ENCODE data around the gene PTPRU.
A peak's percentile ranks its signal among the peaks of the same experiment; 100 is the strongest.
"Not testable (repeated sequence)": the region's sequence is repeated elsewhere in the genome, so short reads cannot be mapped to it uniquely, and the experiment has no call there.

The PTPRU gene

DNA sequence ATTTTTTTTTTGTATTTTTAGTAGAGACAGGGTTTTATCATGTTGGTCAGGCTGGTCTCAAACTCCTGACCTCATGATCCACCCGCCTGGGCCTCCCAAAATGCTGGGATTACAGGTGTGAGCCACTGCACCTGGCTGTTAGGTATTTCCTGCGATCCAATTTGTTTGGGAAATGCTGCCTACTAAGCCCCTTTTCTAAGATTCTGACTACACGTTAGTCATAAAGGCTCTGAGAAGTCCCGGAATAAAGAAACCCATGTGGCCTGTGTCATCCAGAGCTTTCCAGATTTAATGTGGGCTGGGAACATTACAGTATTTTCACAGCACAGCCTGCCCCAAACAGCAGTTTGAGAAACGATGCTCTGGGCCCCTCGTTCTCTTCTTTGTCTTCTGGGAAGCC is 14.1 kb upstream of the PTPRU start:
- not testable (repeated sequence) for DNase-seq (ENCODE audit: low read depth, low spot score)

DNA sequence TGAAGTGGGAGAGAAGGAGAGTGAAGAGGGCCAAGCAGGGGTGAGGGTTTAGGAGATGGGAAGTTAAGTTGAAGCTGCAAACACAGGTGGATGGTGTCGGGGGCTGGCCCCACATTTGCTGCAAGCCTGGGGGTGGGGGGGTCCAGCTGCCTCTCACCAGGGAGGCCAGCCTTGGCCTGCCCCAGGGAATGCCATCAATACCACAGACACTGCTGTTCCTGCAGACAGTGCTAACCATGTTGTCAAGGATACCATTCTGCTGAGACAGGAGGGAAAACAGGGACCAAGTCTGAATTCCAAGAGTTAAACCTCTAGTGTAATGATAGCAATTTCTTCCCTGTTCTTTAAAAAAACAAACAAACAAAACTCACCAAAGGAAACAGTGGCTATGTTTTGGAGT is 13.6 kb upstream of the PTPRU start:
- no peak for DNase-seq (ENCODE audit: low read depth, low spot score)

DNA sequence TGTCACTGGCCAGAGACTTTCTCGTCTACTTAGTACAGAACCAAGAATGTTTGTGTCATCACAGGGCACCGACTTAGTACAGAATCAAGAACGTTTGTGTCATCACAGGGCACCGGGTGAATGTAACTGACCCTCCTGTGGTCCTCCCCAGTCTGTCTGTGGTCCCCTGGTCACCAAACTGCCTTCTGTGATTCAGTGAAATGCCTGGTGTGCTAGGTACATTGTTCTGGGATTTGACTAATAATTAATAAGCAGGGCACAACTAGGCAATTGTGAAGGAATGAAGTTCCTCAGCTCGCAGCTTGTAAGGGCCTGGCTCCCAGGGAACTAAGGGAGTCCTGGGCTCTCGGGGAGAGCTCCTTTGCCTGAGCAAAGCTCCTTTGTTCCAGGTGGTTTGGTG is 12.8 kb upstream of the PTPRU start:
- DNase-seq (ENCODE audit: low read depth, low spot score), result no peak

DNA sequence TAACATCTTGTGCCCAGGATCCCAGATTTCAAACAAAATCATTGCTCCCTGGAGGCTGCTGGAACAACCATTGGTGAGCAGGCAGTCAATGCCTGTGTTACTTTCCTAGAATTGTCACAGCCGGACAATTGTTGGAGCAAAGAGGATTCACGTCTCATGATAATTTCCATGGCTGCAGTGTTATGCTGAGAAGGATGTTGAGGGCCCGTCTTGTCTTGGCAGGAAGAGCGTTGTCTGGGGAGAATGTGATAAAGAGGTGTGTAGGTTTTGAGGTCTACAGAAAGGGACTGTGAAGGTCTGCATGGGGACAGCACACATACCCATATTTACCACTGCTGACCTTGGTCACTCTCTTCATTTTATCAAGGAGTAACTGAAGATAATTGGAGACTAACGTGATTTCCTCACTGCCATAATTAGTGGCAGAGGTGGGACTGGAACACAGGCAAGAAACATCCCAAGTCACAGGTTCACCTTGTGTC is 11.9 kb upstream of the PTPRU start:
- DNase-seq (ENCODE audit: low read depth, low spot score), result no peak

DNA sequence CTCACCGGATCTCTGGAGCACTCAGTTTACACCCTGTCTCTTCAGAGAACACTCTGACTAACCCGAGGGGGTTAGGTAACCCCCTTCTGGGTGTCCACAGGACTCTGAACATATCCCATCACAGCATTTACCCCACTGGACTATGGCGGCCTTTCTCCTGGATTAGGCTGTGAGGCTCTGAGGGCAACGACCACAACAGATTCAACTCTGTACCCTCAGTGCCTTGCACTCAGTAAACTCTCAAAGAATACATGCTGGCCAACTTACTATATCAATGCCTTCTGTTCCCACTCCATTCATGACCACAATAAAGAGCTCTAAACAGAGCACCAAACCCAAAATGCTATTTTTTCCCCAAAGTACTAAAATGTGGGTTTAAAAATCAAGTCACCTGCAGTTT is 11.0 kb upstream of the PTPRU start:
- no peak for DNase-seq (ENCODE audit: low read depth, low spot score)

DNA sequence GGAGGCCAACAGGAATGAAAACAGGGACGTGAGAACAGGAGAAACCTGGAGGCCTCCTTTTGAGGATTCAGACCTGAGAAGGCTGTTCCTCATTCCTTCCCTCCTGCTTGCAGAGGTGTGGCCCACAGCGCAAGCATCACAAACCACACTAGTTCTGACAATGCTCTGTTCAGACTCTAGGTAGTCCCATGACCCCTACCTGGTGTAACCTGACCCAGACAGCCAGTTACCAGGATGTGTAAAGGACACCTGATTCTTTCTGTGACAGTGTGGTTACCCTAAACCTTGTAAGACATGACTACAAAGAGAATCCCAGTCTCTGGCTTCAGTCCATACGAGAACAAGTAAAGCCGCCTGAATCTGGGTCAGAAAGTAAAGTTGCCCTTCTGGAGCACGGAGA is 8.8 kb upstream of the PTPRU start:
- DNase-seq (ENCODE audit: low read depth, low spot score), result no peak

DNA sequence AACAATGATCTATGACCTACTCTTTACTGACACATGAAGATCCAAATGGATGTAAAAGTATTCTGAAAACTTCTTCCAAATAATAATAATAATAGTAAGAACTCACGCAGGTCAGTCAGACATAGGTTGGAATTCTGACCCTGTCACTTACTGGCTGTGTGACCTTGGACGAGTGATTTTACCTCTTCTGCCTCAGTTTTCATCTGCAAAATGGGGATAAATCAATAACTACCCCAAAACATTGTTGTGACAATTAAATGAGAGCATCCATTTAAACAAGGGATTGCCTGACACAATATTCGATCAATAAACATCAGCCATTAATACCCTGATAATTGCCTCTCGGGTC is 6.1 kb upstream of the PTPRU start:
- DNase-seq (ENCODE audit: low read depth, low spot score), result no peak

DNA sequence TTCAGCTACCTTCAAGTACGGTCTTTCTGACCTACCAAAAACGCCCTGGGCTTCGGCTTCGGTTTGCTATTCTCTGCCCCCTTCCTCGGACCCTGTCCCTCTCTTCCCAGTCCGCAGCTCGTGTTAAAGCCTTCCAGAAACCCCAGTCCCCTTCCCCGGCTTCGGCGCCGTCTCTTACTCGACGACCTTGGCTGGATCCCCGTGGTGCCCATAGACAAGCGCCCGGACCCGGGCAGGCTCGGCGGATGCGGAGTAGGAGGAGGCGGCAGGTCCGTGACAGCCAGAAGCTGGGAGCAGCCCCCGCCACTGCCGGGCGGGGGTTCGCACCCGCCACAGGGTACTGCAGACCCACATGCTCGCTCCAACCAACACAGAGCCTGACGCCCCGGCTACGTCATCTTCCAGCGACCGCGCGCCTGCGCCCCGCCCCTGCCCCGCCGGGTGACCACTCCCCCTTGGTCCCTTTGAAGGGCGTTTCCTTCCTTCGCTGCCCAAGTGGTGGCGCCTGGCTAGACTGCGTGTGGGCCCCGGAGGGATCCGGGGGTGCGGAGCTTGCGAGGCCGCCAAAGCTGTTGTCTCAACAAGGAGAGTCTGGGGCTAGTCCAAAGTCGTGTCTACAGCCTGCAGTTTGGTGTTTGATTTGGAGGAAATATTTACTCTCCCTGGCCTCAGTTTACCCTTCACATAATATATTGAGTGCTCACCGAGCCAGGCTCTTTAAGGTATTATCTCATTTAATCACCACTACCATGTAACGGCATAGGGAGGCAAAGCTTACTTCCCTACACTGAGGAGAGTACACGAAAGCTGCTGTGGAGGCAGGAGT is 5.6 kb upstream of the PTPRU start, which contains the start of gene MECR:
MECR (minus strand) TSS at position 382 of the 826 bp plus-strand sequence; CDS start at position 354, 28 bp downstream.
- peak; percentile 72 for DNase-seq (ENCODE audit: low read depth, low spot score)

DNA sequence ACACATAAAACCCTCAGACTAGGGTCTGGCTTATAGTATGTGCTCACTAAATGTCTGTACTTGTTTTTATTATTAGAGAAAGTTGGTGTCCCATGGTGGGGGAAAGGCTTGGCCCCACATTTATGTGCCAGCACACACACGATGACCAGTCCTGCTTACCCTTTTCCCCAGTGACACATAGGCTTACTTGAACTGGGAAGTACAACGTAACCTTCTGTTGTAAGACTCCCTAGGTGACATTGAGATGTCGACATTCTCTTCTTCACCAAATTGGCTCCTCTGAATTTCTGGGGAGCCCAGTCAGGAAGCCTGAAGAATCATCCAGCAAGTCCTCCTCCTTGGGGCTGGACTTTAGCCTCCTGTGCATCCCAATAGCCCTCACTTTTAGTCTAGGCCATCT is 3.9 kb upstream of the PTPRU start:
- DNase-seq (ENCODE audit: low read depth, low spot score), result no peak

DNA sequence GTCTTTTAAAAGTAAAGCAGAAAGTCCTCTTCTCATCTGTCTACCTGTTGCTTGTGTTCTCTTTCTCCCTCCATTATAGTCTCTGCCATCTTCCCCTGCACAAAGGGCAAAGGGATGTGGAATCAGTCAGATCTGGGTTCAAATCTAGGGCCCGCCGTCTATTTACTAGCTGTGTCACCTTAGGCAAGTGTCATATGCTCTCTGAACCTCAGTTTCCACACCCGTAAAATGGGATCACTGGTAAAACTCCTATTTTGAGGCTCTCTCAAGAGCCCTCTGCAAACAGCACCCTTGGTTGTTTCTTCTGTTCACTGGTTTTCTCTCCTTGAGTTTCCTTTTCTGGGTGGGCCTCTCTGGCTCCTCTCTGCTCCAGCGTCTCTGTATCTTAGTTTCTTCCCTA is 2.6 kb upstream of the PTPRU start:
- no peak for DNase-seq (ENCODE audit: low read depth, low spot score)

DNA sequence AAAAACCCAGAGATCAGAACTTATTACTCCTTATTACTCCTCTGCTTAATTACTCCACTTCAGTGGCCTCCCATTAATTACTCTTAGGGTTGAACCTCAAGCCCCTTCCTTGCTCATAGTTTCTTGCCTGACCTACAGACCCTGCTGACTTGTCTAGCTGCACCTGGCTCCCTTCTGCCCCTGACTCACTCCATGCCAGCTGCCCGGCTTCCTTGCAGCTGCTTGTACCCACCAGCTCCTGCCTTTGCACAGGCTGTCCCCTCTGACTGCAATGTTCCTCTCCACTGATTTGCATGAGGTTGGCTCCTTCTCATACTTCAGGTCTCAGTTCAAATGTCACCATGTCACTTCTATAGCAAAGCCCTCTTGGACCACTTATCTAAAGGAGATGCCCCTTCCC is 1.9 kb upstream of the PTPRU start:
- no peak for DNase-seq (ENCODE audit: low read depth, low spot score)

DNA sequence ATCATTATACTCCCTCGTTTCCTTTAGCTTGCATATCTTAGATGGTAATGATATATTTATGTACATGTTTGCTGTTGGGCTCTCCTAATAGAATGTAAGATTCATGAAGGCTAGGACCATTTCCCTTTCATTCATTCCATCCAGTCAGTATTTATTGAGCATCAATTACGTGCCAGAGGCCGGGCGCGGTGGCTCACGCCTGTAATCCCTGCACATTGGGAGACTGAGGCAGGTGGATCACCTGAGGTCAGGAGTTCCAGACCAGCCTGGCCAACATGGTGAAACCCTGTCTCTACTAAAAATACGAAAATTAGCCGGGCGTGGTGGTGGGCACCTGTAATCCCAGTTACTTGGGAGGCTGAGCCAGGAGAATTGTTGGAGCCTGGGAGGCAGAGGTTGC is 1.4 kb upstream of the PTPRU start:
- DNase-seq (ENCODE audit: low read depth, low spot score), result not testable (repeated sequence)

DNA sequence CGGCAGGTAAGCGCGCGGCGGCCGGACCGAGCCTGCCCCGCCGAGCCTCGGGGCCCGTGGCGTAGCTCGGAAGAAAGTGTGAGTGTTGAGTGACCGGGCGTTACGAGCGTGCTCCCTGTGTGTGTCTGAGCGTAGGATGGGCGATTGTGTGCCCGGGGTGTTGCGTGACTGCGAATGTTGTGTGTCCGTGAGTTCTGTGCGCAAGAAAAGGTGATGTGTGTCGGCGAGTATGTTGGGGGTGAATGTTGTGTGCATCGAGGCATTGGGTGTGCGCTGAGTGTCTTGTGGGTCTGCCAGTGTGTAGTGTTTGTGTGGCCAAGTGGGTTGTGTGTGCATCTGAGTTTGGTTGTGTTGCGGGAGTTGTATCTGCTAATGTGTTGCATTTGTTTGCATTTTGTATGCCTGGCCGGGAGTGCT is 398 bp downstream of the PTPRU start:
- no peak for DNase-seq (ENCODE audit: low read depth, low spot score)

DNA sequence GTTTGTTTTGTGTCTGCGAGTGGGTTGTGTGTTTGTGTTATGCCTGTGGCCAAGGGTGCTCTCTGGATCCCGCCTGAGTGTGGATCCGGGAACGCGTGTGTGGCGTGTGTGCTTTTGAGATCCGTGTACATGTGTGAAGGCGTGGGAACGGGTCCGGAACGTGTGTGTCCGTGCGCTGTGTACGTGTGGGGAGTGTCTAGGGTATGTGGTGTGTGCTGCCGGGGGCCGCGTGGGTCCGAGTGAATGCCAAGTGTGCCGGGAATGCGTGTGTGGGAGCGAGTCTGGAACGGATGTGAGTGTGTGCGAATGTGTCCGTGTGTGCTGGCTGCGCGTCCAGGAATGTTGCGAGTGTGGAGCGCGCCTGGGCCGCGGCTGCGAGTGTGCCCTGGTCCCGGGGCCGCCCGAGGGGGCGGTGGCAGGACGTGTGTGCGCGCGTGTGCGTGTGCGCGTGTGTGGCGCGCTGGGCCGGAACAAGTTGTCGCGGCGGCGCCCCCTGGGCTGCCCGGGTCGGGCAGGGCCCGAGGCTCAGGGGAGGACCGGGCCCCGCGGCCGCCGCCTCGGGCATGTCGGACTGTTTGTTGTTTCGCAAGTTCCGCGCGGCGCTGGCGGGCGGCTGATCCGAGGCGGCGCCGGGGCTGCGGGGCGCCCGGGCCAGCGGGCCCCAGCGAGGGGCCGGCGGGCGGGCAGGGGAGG is 953 bp downstream of the PTPRU start:
- DNase-seq (ENCODE audit: low read depth, low spot score), result no peak

DNA sequence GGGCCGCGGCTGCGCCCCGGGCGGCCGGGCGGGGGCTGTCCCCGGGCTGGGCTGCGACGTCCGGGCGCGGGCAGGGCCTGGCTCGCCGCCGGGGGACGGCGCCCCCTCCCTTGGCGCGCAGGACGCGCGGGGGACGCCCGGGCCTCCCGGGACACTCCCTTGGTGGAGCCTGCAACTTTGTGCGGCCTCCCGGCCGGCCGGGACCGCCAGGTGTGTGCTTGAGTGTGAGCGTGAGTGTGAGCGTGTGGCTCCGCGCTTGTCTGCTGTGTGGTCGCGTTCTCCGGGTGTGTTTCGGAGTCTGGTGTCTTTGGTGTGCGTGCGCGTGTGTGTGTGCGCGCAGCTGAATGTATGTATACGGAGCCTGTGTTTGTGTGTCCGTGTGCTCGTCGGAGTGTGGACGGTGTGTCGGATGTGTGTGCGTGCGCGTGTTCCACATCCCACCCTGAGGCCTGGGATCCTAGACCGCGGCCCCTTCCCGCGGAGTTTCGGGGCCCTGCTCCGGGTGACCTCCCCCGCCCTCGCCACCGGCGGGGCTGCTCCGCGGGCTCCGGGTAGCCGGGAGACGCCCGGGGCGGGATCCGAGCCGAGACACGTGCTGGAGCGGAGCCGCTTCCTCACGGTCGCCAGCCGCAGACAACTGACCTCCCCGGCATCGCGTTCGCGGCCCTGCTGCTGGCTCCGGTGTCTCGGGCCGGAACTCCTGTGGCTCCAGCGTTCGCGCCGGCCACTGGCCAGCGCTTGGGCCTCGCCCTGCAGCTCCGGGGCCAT is 1.7 kb downstream of the PTPRU start:
- DNase-seq (ENCODE audit: low read depth, low spot score), result no peak

DNA sequence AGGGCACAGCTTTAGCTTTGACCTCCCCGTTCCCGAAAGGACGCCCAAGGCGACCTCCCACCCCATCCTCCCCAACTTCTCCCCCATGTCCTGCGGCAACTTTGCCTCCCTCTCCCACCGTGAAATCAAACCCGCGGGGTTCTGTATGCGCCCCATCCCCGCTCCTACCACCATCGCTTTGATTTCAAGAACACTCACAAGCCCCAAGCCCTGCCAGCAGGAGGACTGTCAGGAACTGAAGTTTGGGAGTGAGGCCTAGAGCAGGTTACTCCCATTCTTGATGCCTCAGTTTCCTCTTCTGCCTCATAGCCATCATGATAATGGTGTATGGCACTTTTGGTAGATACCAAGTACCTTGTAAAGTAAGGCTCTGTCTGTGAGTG is 2.3 kb downstream of the PTPRU start:
- DNase-seq (ENCODE audit: low read depth, low spot score), result no peak

DNA sequence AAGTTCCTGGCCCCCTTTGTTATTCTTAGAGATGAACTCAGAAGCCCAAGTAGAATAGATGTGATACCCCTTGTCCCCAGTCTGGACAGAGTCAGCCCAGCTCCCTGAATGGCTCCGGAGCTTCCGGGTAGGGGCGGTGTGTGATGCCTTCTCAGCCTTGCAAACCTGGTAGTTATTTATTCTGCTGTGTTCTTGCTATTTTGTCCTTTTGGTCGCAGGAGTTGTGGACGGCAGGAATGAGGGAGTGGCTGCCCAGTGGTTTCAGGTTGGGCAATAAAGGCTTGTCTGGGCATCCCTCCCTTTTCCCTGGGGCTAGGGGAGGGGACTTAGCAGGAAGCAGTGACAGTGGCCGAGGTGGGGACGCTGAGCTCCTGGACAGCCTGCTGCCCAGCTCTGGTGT is 2.8 kb downstream of the PTPRU start:
- DNase-seq (ENCODE audit: low read depth, low spot score), result no peak

DNA sequence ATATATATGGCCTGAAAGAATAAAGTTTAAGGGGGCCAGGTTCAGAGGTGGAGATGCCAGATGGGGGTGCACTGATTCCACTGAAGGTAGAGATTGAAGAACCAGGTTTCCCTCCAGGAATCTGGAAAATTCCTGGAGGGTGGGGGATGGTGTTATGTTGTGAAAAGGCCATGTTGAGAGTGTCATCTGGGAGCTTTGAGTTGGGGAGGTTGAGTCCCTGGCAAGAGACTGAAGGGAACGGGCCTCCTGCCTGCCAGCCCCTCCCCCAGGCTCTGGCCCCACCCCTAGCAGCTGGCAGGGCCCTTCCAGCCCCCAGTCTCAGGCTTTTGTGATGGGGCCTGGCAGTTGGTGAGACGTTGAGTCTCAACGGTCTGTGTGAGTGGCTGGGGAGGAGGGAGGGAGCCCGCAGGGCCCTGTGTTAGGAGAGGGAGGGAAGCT is 4.1 kb downstream of the PTPRU start:
- DNase-seq (ENCODE audit: low read depth, low spot score), result no peak

DNA sequence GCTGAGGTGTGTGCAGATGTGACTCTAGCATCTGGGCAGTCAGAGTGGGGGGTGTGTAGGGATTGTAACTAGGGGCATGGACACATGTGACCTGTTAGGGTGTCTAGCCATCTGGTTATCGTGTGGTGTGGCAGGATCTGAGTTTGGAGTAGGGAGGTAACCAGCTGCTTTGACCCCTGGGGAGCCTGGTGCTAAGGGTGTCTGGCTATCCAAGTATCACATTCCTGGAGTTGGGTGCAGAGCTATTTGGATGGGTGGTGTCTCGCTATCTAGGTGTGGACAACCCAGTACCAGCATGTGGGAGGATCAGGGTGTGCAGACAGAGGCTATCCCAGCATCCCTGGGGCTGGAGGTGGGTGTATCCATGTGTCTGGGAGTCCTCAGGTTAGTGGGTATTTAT is 4.7 kb downstream of the PTPRU start:
- DNase-seq (ENCODE audit: low read depth, low spot score), result no peak

DNA sequence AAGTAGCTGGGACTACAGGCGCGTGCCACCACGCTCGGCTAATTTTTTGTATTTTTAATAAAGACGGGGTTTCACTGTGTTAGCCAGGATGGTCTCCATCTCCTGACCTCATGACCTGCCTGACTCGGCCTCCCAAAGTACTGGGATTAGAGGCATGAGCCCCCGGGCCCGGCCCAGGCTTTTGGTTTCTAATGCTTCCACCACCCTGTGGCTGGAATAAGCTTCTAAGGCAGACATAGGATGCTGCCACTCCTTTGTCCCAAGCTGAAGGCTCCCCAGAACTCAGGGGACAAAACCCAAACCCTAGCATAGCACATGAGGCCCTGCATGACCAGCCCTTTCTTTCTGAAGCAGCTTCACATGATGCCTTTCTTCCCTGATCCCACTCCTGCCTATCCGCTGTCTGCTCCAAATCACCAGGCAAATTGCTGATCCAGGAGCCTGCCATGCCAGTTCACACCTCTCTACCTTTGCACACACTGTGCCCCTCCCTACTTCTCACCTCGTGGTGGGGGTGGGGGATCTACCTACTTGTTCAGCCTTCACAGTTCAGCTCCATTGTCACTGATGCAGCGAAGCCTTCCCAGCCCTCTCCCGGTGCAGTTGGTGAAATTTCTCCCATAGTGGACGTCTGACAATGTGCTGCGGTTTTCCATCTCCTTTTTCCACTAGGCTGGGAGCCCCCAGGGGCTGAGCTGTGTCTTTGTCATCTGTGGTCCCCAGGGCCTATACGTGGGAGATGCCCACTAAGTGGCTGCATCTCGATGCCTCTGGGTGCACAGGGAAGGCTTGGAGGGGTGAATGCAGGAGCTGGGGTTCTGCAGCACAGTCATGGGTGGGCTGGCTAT is 6.9 kb downstream of the PTPRU start:
- no peak for DNase-seq (ENCODE audit: low read depth, low spot score)

DNA sequence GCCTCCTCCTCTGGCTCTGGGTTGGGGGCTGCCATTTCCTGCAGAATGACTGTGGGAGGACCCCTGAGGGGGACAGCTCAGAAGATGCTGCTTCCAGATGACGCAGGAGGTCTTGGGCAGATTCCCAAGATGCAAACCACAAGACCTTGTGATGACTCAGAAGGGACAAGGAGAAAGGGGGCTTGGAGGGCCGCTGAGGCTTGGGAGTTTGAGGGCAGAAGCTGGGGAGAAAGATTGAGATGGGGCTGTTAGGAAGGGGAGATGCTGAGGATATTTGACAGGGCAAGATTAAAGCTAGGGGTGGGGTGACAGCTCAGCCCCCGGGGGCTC is 7.5 kb downstream of the PTPRU start:
- DNase-seq (ENCODE audit: low read depth, low spot score), result no peak

DNA sequence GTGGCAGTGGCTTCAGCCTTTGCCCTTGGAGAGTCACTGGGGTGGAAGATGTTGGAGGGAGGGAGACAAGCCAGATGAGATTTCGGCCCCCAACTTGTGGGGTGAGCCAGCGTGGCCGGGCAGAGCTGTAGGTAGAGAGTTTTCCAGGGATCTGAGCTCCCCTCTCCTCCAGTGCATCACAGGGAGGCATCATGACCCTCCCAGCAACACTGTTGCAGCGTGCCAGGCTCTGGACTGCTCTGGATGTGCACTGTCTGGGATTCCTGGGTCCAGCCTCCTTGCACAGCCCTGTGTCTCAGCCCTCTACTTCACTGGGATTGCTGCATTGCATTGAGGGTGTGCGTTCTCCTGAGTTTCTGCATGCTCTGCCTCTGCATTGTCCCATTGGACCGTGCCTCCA is 8.9 kb downstream of the PTPRU start:
- DNase-seq (ENCODE audit: low read depth, low spot score), result no peak
